Smooth muscle cell (in vitro differentiated cells): ENCODE results near the gene TXNL1. TPM values are rescaled to one million over a fixed set of nuclear protein-coding genes. Genes with fewer than 3 reads are reported as not detected.

Experiments
- DNase-seq: peaks from one replicate; lab custom pipeline; 2025; ENCODE audit not compliant: unreplicated experiment; lab: John Stamatoyannopoulos, UW
- H2AFZ ChIP-seq: fragments of 200-600 bp; sonication (generic); 2 replicates; pipeline ENCODE4 v1.6.0; 2016; ENCODE audit warnings: antibody characterized with exemption, low read depth, mild to moderate bottlenecking
- H3F3A ChIP-seq: fragments of 200-600 bp; sonication (generic); 2 replicates; pipeline ENCODE4 v1.6.0; 2017; ENCODE audit warnings: antibody characterized with exemption, low read depth
- H3K27ac ChIP-seq: fragments of 200-600 bp; sonication (generic); 2 replicates; pipeline ENCODE4 v1.5.1; 2016; ENCODE audit warnings: low read depth, mild to moderate bottlenecking
- H3K27me3 ChIP-seq: fragments of 200-600 bp; sonication (generic); 2 replicates; pipeline ENCODE4 v1.6.1; 2016; ENCODE audit warnings: low read depth, mild to moderate bottlenecking
- H3K36me3 ChIP-seq: fragments of 200-600 bp; sonication (generic); 2 replicates; pipeline ENCODE4 v1.5.1; 2016; ENCODE audit warnings: low read depth
- H3K4me1 ChIP-seq: fragments of 200-600 bp; sonication (generic); 2 replicates; pipeline ENCODE4 v1.5.1; 2016; ENCODE audit warnings: low read depth
- H3K4me2 ChIP-seq: fragments of 200-600 bp; sonication (generic); 2 replicates; pipeline ENCODE4 v1.6.0; 2016; ENCODE audit warnings: mild to moderate bottlenecking
- H3K4me3 ChIP-seq: fragments of 200-600 bp; sonication (generic); 2 replicates; pipeline ENCODE4 v1.5.1; 2016; ENCODE audit warnings: mild to moderate bottlenecking
- H3K79me2 ChIP-seq: fragments of 200-600 bp; sonication (generic); 2 replicates; pipeline ENCODE4 v1.6.0; 2016; ENCODE audit warnings: low read depth, mild to moderate bottlenecking
- H3K9ac ChIP-seq: fragments of 200-600 bp; sonication (generic); 2 replicates; pipeline ENCODE4 v1.6.0; 2016; ENCODE audit warnings: low read depth
- H3K9me3 ChIP-seq: fragments of 200-600 bp; sonication (generic); replicated peaks from 2 replicates; pipeline ENCODE4 v1.5.1; 2016; ENCODE audit warnings: low read depth
- H4K20me1 ChIP-seq: fragments of 200-600 bp; sonication (generic); 2 replicates; pipeline ENCODE4 v1.6.0; 2016; ENCODE audit warnings: low read depth
- WGBS: methylation state at CpG from one replicate; pipeline ENCODE4 v1.1.7; 2016; ENCODE audit warnings: low lambda C conversion rate; 5-methylcytosine and 5-hydroxymethylcytosine counted together
- polyA plus RNA-seq: library from polyadenylated mRNA; unstranded; fragments of >200 nt; fragmentation: Nextera tagmentation; extraction: Ambion mirVana; gene quantifications from 2 replicates; pipeline ENCODE4 v1.2.1, GENCODE V29; 2016
- total RNA-seq: library from RNA; depleted of rRNA; stranded (reverse); fragments of >200 nt; gene quantifications from 2 replicates; pipeline ENCODE4 v1.2.3, GENCODE V29; 2014
- TF ChIP-seq, protein P1 (sequence below): fragments of 200-600 bp; sonication (generic); IDR thresholded peaks from 2 replicates; pipeline ENCODE4 v1.5.1; 2017; ENCODE audit warnings: borderline replicate concordance, mild to moderate bottlenecking, antibody characterized with exemption; ENCODE audit not compliant: insufficient read depth, poor library complexity, severe bottlenecking

TXNL1 gene
- total RNA-seq (67.7 and 75.4 TPM in 2 replicates), polyA plus RNA-seq (62.0 and 73.5 TPM in 2 replicates)

DNA sequence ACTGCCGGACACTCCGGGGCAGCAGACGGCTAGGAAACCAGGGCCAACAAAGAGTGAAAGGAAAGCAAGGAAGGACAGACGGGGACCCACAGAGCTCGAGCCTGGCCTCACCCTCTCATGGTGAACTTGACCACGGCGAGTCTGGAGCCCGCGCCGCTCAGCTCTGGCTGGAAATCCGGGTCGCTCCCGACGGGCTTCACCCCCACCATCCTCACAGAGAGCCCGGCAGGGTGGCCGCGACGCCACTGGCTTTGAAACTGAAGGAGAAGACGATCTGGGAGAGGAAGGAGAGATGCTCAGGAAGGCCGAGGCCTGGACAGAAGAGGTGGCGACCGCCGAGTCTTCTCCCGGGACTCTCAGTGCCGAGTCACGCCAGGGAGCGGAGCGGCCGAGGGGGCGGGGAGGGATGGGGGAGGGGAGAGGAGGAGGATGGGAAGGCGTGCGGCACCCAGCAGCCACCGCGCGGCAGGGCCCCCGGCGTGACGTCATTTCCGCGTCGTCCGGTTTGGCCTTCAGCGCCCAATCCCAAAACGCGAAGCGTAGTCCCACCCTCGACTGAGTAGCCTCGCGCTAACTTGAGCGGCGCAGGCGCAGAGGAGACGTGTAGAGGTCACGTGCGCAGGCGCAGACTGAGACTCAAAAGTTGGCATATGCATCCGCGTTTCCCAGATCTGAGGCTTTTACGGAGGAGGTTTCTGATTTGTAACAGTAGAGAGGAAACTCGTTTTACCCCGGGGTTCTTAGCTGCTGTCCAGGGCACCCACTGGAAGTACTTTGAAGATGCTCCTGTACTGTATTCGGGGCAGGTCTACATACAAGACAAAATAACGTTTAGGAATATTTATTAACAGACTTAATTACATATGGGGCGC lies at the start of gene TXNL1:
TXNL1 (minus strand) TSS at position 361 of the 872 bp plus-strand sequence; CDS start at position 209, 152 bp downstream.
- Histone ChIP-seq H3K4me3 (peak within 1 kb of the TSS; percentile 93), H2AFZ (peak within 1 kb of the TSS; percentile 96), H4K20me1 (peaks cover 44% of the 10 kb centered on the region), H3K9ac (peak within 1 kb of the TSS; percentile 100), H3K27ac (peak within 1 kb of the TSS; percentile 99), H3K36me3 (no peaks in the 10 kb centered on the region), H3K79me2 (peaks cover 48% of the 10 kb centered on the region), H3K4me2 (peak within 1 kb of the TSS; percentile 92), H3K27me3 (no peaks in the 10 kb centered on the region), H3K9me3 (no peaks in the 10 kb centered on the region), H3K4me1 (peaks cover 17% of the 10 kb centered on the region), H3F3A (no peaks in the 10 kb centered on the region)
- TF ChIP-seq, protein P1, sequence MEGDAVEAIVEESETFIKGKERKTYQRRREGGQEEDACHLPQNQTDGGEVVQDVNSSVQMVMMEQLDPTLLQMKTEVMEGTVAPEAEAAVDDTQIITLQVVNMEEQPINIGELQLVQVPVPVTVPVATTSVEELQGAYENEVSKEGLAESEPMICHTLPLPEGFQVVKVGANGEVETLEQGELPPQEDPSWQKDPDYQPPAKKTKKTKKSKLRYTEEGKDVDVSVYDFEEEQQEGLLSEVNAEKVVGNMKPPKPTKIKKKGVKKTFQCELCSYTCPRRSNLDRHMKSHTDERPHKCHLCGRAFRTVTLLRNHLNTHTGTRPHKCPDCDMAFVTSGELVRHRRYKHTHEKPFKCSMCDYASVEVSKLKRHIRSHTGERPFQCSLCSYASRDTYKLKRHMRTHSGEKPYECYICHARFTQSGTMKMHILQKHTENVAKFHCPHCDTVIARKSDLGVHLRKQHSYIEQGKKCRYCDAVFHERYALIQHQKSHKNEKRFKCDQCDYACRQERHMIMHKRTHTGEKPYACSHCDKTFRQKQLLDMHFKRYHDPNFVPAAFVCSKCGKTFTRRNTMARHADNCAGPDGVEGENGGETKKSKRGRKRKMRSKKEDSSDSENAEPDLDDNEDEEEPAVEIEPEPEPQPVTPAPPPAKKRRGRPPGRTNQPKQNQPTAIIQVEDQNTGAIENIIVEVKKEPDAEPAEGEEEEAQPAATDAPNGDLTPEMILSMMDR: no peak
- WGBS: 4% methylated on average over 55 of the region's 64 CpGs
- peak; percentile 96 for DNase-seq

DNA sequence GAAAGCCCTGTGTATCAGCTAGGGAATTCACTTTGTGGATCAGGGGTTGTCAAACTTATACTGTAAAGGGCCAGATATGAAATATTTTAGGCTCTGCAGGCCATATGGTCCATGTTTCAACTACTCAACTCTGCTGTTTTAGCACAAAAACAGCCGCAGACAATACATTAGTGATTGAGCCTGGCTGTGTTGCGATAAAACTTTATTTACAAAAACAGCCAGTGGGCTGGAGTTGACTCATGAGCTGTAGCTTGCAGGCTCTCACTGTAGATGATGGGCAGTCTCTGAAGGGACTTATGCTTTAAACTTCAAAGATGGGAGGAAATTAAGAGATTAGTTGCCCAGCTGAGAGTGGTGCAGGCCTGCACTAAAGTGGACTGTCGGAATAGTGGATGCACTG lies 45.9 kb upstream of the TXNL1 start:
- WGBS: 69% methylated on average over 3 of the region's 3 CpGs
- Histone ChIP-seq H3K4me3 (no peak overlapping the region), H3K27ac (no peak overlapping the region), H2AFZ (no peak overlapping the region), H3K27me3 (no peaks in the 10 kb centered on the region), H3K9ac (no peak overlapping the region), H3K36me3 (peaks cover 3% of the 10 kb centered on the region), H3K9me3 (no peaks in the 10 kb centered on the region), H3K4me1 (no peaks in the 10 kb centered on the region), H3K79me2 (no peaks in the 10 kb centered on the region), H3F3A (no peaks in the 10 kb centered on the region), H4K20me1 (no peaks in the 10 kb centered on the region), H3K4me2 (no peak overlapping the region)
- no peak for DNase-seq
- TF ChIP-seq, protein P1: no peak

DNA sequence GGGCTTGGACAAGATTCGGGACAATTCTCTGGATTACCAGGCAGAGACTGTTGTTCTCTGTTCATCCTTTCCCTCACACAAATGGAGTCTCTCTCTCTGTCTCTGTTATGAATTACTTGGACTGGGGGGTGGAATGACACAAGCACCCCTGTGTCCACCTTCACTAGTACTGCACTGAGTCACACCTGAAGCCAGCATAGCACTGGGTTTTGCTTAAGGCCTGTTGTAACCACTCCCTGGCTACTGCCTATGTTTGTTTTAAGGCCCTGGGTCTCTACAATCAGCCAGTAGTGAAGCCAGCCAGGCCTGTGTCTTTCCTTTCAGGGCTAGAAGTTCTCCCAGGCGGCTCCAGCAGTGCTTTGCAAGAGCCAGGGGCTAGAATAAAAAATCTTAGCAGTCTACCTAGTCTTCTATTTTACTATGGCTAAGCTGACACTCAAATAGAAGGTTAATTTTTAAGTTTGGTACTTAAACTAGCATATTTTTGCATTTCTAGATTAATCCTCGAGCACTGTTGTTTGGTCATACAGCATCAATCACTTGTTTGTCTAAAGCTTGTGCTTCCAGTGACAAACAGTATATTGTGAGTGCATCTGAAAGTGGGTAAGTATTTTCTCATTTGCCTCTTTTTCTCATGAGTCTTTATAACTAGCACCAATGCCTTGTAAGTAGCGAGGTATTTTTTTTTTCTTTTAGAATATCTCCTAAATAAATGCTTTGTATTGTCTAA lies 40.6 kb upstream of the TXNL1 start:
- no peak for DNase-seq
- no peak overlapping the region for H3K27ac ChIP-seq
- no peak overlapping the region for H3K9ac ChIP-seq
- no peaks in the 10 kb centered on the region for H3K27me3 ChIP-seq
- 92% methylated on average over 4 of the region's 4 CpGs for WGBS
- H3K36me3 ChIP-seq: peaks cover 3% of the 10 kb centered on the region
- no peaks in the 10 kb centered on the region for H4K20me1 ChIP-seq
- no peaks in the 10 kb centered on the region for H3K4me1 ChIP-seq
- no peaks in the 10 kb centered on the region for H3K9me3 ChIP-seq
- H2AFZ ChIP-seq: no peak overlapping the region
- H3K79me2 ChIP-seq: peaks cover 4% of the 10 kb centered on the region
- TF ChIP-seq, protein P1: no peak
- H3F3A ChIP-seq: no peaks in the 10 kb centered on the region
- H3K4me3 ChIP-seq: no peak overlapping the region
- H3K4me2 ChIP-seq: no peak overlapping the region
